ENCODE results near the gene CACNA1E.

CACNA1E gene

DNA sequence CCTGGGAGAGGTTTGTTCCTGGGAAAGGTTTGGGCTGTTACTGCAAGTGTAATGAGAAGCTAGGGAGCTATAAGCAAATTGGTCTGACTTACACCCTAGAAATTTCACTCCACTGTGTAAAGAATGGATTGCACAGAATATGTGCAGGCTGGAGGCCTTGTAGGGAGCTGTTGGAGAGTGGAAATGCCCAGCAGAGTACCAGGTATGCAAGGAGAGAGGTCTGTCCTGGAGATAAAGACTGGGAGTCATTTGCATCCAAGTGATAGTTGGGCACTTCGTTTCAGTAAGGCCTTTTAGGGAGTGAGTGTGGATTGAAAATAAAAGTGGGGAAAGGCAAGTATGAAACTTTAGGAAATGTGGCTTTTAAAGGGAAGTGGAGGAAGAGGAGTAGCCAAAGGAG, 75.8 kb downstream of the CACNA1E start:
- in situ Hi-C loops (cut with HindIII; ENCODE audit: low sequenced_read_pairs): no loop called here

DNA sequence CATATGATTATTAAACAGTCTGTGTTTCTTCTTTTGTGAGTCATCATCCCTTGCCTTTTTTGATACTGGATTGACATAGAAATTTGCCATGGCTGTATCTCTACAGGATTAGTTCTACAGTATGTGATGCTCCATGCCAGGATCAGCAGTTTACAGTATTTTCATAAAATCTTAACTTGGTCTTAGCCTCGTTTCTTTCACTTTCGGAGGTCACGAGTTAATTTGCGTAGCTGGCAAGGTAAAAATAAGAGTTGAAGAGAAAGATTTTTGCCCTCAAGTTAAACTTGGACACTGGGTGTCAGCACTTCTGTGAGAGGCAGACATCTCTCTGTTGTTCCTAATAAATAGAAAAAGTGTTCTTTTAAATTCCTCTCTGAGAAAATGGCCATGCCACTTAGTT, 79.1 kb downstream of the CACNA1E start:
- in situ Hi-C loops (cut with HindIII; ENCODE audit: low sequenced_read_pairs): no loop called here

DNA sequence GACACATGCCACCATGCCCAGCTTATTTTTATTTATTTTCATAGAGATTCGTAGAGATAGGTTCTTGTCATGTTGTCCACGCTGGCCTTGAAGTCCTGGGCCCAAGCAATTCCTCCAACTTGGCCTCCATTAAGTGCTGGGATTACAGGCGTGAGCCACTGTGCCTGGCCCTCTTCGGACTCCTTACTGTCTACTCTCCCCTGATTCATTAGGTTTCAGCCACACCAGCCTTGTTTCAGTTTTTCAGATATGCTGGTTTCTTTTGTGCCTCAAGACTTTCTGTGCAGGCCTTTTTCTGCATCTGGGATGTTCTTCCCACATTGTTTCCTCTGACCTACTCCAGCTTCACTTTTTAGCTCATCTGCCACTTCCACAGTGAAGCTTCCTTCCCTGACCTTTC, 85.4 kb downstream of the CACNA1E start:
- in situ Hi-C loops (cut with HindIII; ENCODE audit: low sequenced_read_pairs): no loop called here

DNA sequence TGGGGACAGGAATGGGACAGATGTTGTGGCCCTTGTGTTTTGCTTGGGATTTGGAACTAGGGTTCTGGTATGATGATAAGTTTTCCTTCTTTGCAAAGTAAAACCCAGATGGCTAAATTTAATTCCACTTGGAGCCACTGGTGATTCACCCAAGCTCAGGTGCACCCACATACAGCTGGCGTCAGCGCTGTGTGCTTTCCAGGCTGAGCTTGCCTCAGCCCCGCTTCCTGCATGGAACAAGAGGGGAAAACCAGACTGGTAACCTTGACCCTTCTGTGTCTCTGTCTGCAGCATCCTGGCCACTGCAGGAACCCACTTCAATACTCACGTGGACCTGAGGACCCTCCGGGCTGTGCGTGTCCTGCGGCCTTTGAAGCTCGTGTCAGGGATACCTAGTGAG, 94.2 kb downstream of the CACNA1E start:
- in situ Hi-C loops (cut with HindIII; ENCODE audit: low sequenced_read_pairs): no loop called here

DNA sequence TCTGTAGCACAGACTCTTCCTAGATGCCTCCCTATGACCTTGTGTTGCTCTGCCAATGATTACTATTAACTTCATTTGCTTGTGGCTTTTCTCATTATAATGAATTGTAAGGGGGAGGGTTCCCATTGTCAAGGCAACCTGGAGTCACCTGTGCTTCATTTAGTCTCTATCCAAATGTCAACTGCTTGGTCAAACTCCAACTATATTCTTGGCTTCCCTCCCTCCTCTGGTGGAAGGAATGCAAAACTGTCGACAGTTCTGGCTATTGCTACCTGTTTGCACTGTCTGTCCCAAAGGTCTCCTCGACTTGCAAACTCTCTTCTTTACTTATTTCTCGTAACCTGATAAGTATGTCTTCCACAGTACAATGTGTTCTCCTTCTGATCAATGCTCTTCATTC, 100.3 kb downstream of the CACNA1E start:
- in situ Hi-C loops (cut with HindIII; ENCODE audit: low sequenced_read_pairs): no loop called here

DNA sequence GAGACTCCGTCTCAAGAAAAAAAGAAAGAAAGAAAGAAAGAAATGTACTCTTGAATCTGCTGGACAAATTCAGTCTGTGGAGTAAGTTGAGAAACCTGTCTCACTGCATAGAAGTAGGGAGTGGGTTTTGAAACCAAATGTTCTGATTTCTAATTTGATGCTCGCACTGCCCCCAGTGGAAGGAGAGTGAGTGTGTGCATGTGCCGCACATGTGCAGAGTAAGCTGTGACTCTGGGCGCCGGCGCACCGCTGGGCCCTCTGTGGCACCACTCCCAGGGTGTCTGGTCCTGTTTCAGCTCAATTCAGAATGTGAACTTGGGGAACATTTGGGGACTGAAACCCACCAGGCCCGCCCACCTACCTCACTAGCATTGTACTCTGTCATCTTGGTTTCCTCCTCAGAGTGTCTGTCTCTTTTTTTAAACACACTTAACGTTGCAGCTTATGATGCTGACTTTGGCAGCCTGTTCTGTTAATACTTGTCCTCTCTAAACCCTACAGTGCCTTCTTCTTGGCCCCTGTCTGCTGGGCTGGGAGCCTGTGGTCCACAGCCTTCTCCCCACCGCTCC, 104.6 kb downstream of the CACNA1E start:
- in situ Hi-C loops (cut with HindIII; ENCODE audit: low sequenced_read_pairs): no loop called here

DNA sequence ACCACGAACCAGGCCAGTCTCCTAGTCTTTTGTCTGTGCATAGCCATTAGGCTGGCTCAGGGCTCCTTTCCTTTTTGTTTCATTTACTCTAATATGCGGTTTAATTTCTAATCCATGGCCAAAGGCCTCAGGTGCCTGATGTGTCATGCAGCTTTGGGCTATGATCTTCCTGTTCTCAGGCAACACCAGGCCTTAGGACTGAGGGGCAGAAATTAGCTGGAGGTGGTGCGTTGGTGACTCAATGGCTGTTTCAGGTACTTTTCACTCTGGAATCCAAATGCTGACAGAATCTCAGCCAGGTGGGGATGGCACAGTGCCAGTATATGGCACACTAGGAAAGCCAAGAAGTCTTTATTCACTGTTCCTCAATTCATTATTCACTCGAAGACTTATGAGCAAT, 105.3 kb downstream of the CACNA1E start:
- in situ Hi-C loops (cut with HindIII; ENCODE audit: low sequenced_read_pairs): no loop called here

DNA sequence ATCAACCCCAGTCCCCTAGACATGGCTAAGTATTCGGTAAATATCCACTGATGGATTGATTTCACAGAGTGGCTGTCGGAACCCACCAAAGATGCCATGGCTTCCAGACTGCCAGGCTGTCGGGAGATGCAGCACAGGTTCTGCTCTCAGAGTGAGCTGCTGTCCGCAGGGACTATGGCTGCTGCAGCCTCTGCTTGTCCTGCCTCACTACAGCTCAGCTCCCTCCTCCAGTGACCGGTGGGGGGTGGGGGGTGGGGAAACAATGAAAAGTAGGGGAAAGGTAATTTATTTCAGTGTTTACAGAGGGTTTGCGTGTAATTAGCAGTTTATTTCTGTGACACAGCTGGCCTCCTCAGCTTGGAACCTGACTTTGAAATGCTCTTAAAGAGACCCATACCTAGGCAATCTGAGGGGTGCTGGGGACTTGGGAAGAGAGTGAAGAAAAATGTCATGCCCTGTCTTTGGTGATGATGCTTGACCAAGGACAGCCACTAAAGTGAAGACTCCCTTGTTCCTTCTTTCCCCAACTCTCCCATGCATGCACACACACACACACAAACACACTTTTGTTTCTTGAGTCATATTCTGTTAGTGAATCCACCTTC, 109.0 kb downstream of the CACNA1E start:
- in situ Hi-C loops (cut with HindIII; ENCODE audit: low sequenced_read_pairs): no loop called here

DNA sequence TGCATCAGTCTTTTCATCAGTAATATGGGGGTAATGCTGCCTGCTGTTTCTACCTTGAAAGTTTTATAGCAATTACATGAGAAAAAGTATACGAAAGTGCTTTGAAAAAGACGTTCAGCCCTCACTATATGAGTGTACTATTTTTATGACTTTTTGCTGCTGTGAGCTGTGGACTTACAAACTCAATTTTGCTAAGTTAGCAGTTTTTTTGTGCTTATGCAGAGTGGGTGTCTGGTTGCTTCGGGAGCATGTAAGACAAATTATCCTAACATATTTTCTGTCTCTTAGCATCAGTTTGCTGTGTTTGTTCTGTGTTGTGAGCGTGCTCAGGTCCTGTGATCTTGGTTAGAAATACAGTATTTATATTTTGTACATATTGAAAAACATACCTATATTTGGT, 109.7 kb downstream of the CACNA1E start:
- in situ Hi-C loops (cut with HindIII; ENCODE audit: low sequenced_read_pairs): no loop called here

DNA sequence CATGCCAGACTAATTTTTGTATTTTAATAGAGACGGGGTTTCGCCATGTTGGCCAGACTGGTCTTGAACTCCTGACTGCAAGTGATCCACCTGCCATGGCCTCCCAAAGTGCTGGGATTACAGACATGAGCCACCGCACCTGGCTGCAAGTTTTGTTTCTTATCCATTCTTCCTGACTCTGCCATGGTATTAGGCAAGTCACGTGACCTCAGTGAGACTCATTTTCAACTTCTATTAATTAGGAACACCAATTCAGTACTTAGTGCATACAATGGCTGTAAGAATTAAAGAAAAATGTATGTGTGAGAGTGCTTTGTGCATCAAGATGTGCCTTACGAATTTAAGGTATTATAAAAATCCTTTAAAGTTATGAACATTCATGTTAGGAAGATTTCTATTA, 111.2 kb downstream of the CACNA1E start:
- in situ Hi-C loops (cut with HindIII; ENCODE audit: low sequenced_read_pairs): no loop called here

DNA sequence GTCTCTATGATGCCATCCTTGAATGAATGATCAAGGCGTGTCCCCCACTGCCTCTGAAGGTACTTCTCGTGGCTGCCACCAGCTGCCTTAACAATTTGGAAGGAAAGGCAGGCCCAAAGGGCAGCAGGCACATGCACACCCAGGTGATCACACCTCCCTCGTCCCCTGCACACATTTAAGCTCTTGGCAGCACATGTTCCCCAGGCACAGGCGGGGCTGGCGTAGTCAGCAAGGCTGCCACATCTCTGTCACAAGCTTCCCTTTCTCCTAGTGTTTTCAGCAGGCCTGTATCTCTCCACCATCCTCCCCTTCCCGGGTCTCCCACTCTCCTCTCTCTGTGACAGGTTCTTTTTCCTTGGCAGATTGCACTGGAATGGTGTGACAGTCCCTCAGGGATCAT, 111.9 kb downstream of the CACNA1E start:
- in situ Hi-C loops (cut with HindIII; ENCODE audit: low sequenced_read_pairs): no loop called here

DNA sequence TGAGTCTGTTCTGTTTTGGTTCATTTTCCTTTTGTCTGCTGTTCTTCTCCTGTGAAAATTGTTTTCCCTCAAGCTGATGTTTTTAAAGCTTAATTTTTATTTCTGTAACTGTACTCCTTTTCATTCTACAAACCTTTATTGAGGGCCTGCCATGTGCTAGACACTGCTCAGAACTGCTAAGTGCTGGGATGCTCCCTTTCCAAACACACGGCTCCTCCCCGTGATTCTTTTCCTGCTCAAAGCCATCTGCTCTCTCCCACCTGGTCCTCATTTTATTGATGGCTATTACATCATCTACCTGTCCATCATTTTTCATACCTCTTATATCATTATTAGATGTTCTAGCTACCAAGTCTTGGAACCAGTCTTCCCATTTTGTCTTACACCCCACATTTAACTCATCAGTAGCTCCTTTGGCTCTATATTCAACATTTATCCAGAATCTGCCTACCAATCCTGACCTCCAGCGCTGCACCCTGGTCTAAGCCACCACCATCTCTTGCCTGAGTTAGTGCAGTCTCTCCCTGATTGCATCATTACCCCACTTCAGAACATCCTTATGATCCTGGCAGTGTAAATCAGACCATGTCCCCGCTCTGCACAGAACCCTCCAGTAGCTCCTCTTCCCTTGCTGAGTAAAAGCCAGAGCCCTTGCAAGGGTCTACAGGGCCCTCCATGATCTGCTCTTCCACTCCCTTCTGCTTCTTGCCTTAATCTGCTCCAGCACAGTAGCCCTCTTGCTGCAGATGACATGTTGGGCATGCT, 118.1 kb downstream of the CACNA1E start:
- in situ Hi-C loops (cut with HindIII; ENCODE audit: low sequenced_read_pairs): loop anchor here (5.0 kb wide), 1 partner anchor 36 kb away; no protein-coding TSS in a partner anchor

DNA sequence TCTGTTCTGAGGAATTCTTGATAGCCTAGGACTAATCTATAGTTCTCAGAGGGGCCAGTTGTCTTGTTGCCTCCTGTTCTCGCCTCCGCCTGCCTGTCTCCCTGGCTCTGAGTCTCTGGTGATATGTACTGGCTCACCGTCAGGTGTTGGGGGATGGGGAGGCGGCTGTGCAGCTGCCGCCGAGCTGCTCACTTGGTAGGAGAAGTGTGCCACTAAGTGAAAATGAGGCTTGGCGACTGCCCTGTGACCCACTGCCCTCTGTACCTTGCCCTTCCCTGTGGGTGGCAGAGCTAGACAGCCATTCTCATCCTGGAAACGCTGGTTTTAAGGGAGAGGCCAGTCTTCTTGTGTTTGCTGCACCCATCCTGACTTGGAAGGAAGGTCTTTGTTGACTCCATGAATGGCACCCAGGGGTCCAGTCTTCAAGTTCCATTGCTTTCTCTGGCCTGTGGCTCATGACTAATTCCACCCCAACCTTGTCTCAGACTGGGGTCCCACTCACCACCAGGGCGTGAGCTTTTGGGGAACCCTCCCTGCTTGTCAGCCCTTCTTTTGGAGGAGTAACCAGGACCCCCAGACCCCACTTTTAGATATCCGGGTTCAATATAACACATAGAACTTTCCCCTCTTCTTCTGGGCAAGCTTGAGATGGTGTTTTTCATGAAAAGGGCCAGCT, 120.6 kb downstream of the CACNA1E start:
- in situ Hi-C loops (cut with HindIII; ENCODE audit: low sequenced_read_pairs): loop anchor here (5.0 kb wide), 1 partner anchor 33 kb away; no protein-coding TSS in a partner anchor

DNA sequence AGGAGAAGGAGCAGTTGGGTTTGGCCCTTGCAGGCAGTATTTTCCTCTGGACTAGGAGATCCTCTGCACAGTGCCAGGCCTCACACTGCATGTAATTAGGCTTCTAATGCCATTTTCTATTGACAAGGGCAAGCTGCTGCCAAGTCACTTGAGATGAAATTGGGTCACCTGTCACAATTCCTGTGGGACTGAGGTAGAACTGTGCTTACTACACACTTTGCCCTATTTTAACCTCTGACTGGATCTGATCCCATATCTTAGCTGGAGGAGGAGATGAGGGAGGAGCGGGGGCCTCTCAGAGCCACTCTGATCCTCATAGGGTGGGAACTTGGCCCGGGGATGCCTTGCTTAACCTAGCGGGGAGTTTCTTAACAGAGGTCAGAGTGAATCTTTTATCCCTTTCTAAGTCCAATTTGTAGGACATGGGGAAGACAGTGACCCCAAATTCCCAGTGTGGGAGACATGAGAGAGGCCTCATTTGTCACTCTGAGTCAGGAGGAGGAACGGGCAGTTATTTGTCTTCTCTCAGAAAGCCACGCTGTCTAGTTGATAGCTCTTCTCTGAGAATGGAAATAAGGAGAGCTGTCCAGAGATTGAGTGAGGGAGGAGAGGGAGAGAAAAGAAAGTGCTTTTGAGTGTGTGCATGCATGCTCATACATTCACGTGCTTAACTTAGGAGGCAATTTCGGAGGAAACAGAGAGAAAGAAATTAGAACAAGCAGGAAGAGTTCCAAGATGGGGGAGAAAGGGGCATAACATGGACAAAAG, 121.3 kb downstream of the CACNA1E start:
- in situ Hi-C loops (cut with HindIII; ENCODE audit: low sequenced_read_pairs): loop anchor here (5.0 kb wide), 1 partner anchor 33 kb away; no protein-coding TSS in a partner anchor

DNA sequence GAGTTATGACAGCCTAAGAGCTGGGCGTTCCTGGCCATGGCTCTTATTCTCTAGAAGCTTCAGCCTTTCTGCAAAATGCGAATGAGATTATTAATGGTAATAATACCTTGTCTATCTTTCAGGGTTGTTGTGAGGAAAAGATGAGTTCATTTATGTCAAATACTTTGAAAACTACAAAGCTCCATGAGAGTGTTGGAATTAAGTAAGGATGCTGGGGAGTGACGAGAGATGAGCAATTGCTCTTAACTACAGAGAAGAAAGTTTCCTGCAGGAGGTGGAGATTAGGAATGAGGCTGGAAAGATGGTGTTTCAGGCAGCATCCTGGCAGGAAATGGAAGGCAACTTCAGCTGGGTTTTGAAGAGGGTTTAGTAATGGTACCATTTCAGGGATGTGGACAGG, 124.2 kb downstream of the CACNA1E start:
- in situ Hi-C loops (cut with HindIII; ENCODE audit: low sequenced_read_pairs): no loop called here

DNA sequence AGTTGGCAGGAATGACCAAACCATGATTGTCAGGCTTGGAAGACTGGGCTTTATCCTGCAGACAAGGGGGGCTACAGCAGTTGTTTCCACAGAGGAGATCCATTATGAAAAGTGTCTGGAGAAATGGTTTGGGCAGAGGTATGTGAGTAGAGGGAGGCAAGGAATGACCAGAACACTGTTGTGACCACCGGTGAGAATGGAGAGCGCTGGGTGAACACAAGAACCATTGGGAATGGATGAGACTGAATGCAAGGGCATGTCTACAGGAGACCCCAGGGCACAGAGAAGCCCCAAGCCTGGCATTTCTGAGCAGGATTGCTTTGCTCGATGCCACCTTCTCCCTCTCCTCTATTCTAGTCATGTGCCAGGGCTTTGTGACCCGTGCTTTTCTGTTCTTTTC, 125.1 kb downstream of the CACNA1E start:
- in situ Hi-C loops (cut with HindIII; ENCODE audit: low sequenced_read_pairs): no loop called here

DNA sequence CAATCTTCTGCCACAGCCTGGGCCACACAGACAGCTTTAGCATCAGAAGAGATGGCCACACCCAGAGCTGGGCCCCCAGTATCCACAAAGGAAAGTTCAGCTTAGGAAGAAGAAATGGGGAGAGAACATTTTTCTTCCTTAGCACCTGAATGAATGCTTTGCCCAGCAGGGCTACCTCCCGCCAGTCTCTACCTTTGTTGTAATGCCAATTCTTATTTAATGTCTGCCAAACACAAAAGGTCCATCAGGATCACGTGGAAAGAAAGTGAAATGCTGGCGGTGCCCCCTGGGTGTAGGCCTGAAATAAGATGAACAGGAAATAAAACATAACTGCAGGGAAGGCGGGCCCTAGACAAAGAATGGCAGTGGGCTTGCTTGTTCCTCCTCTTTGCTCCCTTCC, 125.6 kb downstream of the CACNA1E start:
- in situ Hi-C loops (cut with HindIII; ENCODE audit: low sequenced_read_pairs): no loop called here

DNA sequence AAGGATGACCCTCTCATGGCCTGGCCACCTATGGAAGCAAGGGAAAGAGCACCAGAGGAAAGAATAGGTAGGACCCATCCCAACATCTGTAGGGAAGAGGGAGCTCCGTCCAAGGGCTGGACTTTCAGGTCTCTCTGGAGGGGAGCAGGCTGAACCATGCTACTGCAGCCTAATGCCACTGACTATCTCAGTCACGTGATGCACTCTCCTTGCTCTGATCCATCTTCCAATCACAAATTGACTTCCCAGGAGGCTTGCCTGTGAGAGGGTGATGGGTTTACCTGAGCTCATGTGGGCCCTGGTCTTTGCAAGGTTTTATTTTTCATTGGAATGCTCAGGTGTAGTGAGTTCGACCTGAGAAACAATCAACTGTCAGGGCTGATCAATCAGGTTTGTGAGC, 128.8 kb downstream of the CACNA1E start:
- in situ Hi-C loops (cut with HindIII; ENCODE audit: low sequenced_read_pairs): no loop called here

DNA sequence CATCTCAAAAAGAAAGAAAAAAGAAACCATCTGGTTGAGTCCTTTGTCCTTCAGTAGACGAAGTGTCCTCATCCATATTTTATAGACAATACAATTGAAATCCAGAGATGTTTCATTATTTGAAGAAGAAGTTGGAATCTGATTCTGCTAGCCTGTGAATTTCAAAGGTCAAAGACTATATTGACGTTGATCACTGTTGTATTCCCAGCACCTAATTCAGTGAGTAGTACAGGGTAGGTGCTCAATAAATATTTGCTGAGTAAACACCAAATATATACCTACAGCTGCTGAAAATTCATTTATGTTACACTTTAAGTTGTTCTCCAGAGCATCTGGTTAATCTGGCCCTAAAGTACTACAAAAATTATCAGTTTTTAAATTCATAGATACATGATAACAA, 135.2 kb downstream of the CACNA1E start:
- in situ Hi-C loops (cut with HindIII; ENCODE audit: low sequenced_read_pairs): no loop called here

DNA sequence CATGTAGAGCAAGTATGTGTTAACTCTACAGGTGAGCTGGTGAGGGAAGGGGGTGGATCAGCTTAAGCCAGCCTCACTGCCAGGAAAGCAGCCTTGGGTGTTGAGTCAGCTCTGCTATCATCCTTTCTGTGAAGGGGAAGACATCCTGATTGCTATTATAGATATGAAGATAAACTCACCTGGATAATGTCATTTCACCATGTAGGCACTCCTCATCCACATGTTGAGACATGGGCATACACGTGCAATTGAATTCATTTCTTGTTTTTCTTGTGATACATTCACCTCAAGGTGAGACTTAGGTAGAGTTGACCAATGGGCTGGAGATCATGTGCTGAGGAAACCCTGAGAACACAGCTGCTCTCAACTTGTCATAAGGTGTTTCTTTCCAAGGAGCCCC, 136.9 kb downstream of the CACNA1E start:
- in situ Hi-C loops (cut with HindIII; ENCODE audit: low sequenced_read_pairs): no loop called here

DNA sequence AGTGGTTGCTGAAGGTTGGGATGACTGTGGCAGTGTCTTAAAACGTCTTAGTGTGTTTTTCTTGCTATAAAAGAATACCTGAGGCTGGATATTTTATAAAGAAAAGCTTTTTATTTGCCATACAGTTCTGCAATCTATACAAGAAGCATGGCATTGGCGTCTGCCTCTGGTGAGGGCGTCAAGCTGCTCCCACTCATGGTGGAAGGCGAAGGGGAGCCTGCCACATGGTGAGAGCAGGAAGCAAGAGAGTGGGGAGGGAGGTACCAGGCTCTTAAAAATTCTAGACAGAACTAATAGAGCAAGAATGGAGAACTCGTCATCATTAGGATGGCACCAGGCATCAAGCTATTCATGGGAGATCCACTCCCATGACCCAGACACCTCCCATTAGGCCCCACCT, 140.5 kb downstream of the CACNA1E start:
- in situ Hi-C loops (cut with HindIII; ENCODE audit: low sequenced_read_pairs): no loop called here

Data from endothelial cell of hepatic sinusoid (primary cell).